GM12891 (cell line): ENCODE results near the gene RALGAPA2.

Experiments
- POLR2A ChIP-seq: IDR thresholded peaks from 2 replicates; pipeline ENCODE4 v1.6.1; 2011; ENCODE audit warnings: low read depth, low read length, control low read depth
- POLR2AphosphoS5 ChIP-seq: IDR thresholded peaks from 2 replicates; pipeline ENCODE4 v1.6.1; 2011; ENCODE audit warnings: low read depth, low read length, control low read depth
- POU2F2 ChIP-seq: IDR thresholded peaks from 2 replicates; pipeline ENCODE4 v1.6.1; 2011; ENCODE audit warnings: low read depth, mild to moderate bottlenecking, control low read depth, low read length, moderate library complexity
- TAF1 ChIP-seq: IDR thresholded peaks from 2 replicates; pipeline ENCODE4 v1.6.1; 2011; ENCODE audit warnings: low read depth, low read length, control low read depth

DNA sequence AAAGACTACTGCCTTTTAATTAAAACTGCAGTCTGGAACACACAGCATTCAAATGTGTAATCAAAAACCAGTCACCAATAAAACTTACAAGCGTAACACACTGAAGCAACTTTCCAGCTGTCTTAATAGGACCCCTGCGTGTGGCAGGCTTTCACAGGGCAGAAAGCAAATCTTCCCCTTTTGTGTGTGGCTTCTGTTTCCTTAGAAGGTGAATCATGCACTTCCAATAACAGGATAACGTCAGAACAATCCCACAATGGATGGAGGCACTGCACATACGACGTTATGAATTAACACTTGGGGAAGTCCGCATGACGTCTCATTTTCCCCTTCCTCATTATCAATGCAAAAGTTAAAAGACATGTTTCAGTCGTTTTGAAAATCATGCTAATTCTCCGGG, 299.7 kb downstream of the RALGAPA2 start:
- TF ChIP-seq TAF1 (no peak), POLR2A (no peak), POLR2AphosphoS5 (no peak), POU2F2 (no peak)
